ENCODE measurements around the gene MROH7.

The MROH7 gene

GRCh38 chr1:54715493-54716298, 74.1 kb downstream of the MROH7 start, which contains the start of gene TTC4 (continued):
- TF ChIP-seq REPIN1 (tag by site-specific recombination; IDR thresholded peaks at IDR 0.05; ENCODE audit: low read depth) (peak; percentile 81; the same call in 1 of the 2 replicates), ZNF776 (tag by site-specific recombination; IDR thresholded peaks at IDR 0.05; ENCODE audit: borderline replicate concordance) (no peak), ZNF555 (tag by site-specific recombination; conservative IDR thresholded peaks at IDR 0.05) (no peak), ZBTB20 (tag by site-specific recombination; IDR thresholded peaks at IDR 0.05) (peak; percentile 87), ZNF132 (tag by site-specific recombination; IDR thresholded peaks at IDR 0.05; ENCODE audit: borderline replicate concordance) (no peak), ZNF629 (tag by site-specific recombination; IDR thresholded peaks at IDR 0.05) (peak; percentile 87), ZNF677 (tag by site-specific recombination; IDR thresholded peaks at IDR 0.05) (no peak), ZNF366 (tag by site-specific recombination; conservative IDR thresholded peaks at IDR 0.05) (peak; percentile 33; the same call in 1 of the 2 replicates), ZNF639 (tag by site-specific recombination; IDR thresholded peaks at IDR 0.05) (peak; percentile 54; the same call in 1 of the 2 replicates), ZNF76 (tag by site-specific recombination; IDR thresholded peaks at IDR 0.05; ENCODE audit: borderline replicate concordance, low read depth) (peak; percentile 78; the same call in 1 of the 2 replicates), ZNF747 (tag by site-specific recombination; IDR thresholded peaks at IDR 0.05) (no peak)
- TF ChIP-seq, protein P1, sequence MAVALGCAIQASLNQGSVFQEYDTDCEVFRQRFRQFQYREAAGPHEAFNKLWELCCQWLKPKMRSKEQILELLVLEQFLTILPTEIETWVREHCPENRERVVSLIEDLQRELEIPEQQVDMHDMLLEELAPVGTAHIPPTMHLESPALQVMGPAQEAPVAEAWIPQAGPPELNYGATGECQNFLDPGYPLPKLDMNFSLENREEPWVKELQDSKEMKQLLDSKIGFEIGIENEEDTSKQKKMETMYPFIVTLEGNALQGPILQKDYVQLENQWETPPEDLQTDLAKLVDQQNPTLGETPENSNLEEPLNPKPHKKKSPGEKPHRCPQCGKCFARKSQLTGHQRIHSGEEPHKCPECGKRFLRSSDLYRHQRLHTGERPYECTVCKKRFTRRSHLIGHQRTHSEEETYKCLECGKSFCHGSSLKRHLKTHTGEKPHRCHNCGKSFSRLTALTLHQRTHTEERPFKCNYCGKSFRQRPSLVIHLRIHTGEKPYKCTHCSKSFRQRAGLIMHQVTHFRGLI (tag by site-specific recombination; IDR thresholded peaks at IDR 0.05), result 0 out of 2 replicates have a peak, but pooled peaks have one; percentile 19

GRCh38 chr1:54716299-54717047, 74.9 kb downstream of the MROH7 start:
- 0 out of 2 replicates have a peak, but pooled peaks cover 2% of the 10 kb centered on the region for H3K4me1 ChIP-seq (ENCODE audit: control insufficient read depth, insufficient read depth, low read length)
- peak overlapping the region; percentile 86 for H3K4me3 ChIP-seq (ENCODE audit: low read depth, low read length)
- TF ChIP-seq ZBTB17 (tag by site-specific recombination; IDR thresholded peaks at IDR 0.05), result 0 out of 2 replicates have a peak, but pooled peaks have one; percentile 9
- TF ChIP-seq ZNF335 (tag by site-specific recombination; conservative IDR thresholded peaks at IDR 0.05), result peak; percentile 21; the same call in 1 of the 2 replicates
- TF ChIP-seq ZNF610 (tag by site-specific recombination; IDR thresholded peaks at IDR 0.05; ENCODE audit: borderline replicate concordance), result no peak
- peak; percentile 17; the same call in 1 of the 2 replicates for TF ChIP-seq ZNF362 (tag by site-specific recombination; IDR thresholded peaks at IDR 0.05)
- TF ChIP-seq ZNF146 (tag by site-specific recombination; IDR thresholded peaks at IDR 0.05), result no peak
- 0 out of 2 replicates have a peak, but pooled peaks have one; percentile 10 for TF ChIP-seq ZNF660 (tag by site-specific recombination; IDR thresholded peaks at IDR 0.05)
- no peak for TF ChIP-seq ZNF423 (tag by site-specific recombination; IDR thresholded peaks at IDR 0.05)
- no peak for TF ChIP-seq ZBTB48 (tag by site-specific recombination; IDR thresholded peaks at IDR 0.05)
- H3K27ac ChIP-seq (ENCODE audit: extremely low read depth, low read depth, low read length), result no peak overlapping the region; the same call in 1 of the 2 replicates
- H3K36me3 ChIP-seq (ENCODE audit: control insufficient read depth in 2 of 2, insufficient read depth in 1 of 2, low read length in 2 of 2), result peaks cover 17 to 42% of the 10 kb centered on the region in 2 experiments
- POLR2A ChIA-PET, result interaction anchor here (1.5 kb wide), 1 partner anchor 771 kb away, joined by 5 read pairs; the partner anchor contains the start of gene IFT25
- H3K9me3 ChIP-seq (ENCODE audit: control insufficient read depth, insufficient read depth, low read depth, low read length), result no peaks in the 10 kb centered on the region
- CTCF ChIA-PET, result interaction anchor here (0.5 kb wide), 1 partner anchor 19 kb away, joined by 3 read pairs; no protein-coding TSS in a partner anchor
